GM23338 (cell line): ENCODE data around the gene PRRG3. TPM values are rescaled to one million over a fixed set of nuclear protein-coding genes. Genes with fewer than 3 reads are reported as not detected.

Experiments
- ATAC-seq: fragments of 200-7000 bp; cut with Tn5 transposase; 3 replicates; pipeline ENCODE4 v1.9.1; 2020
- DNase-seq: peaks from one replicate; pipeline ENCODE4 v3.0.0-alpha.2; 2015; ENCODE audit warnings: low spot score
- H2AFZ ChIP-seq: fragments of 200-600 bp; sonication (generic); 2 replicates; pipeline ENCODE4 v1.8.0; 2016; ENCODE audit warnings: antibody characterized with exemption, mild to moderate bottlenecking, moderate library complexity
- H3F3A ChIP-seq: fragments of 200-600 bp; sonication (generic); replicated peaks from 2 replicates; pipeline ENCODE4 v1.8.0; 2017; ENCODE audit warnings: antibody characterized with exemption, mixed run types, low read depth
- H3K27ac ChIP-seq: fragments of 200-600 bp; sonication (generic); 2 replicates; pipeline ENCODE4 v1.6.1; 2016; ENCODE audit warnings: low read depth
- H3K27me3 ChIP-seq: fragments of 200-600 bp; sonication (generic); 2 replicates; pipeline ENCODE4 v1.8.0; 2016; ENCODE audit warnings: mild to moderate bottlenecking, mixed run types, moderate library complexity; ENCODE audit not compliant: insufficient read depth
- H3K36me3 ChIP-seq: fragments of 200-600 bp; sonication (generic); 2 replicates; pipeline ENCODE4 v1.8.0; 2016; ENCODE audit warnings: mild to moderate bottlenecking; ENCODE audit not compliant: insufficient read depth
- H3K4me1 ChIP-seq: fragments of 200-600 bp; sonication (generic); 2 replicates; pipeline ENCODE4 v1.8.0; 2016; ENCODE audit warnings: mild to moderate bottlenecking, moderate library complexity; ENCODE audit not compliant: insufficient read depth
- H3K4me2 ChIP-seq: fragments of 200-600 bp; sonication (generic); 2 replicates; pipeline ENCODE4 v1.7.1; 2017; ENCODE audit warnings: mixed run types
- H3K4me3 ChIP-seq: fragments of 200-600 bp; sonication (generic); 2 replicates; pipeline ENCODE4 v1.6.1; 2016; ENCODE audit warnings: mixed run types
- H3K79me2 ChIP-seq: fragments of 200-600 bp; sonication (generic); replicated peaks from 2 replicates; pipeline ENCODE4 v1.8.0; 2017; ENCODE audit warnings: mild to moderate bottlenecking; ENCODE audit not compliant: insufficient read depth
- H3K9me2 ChIP-seq: fragments of 200-600 bp; sonication (generic); 2 replicates; pipeline ENCODE4 v1.8.0; 2017; ENCODE audit not compliant: insufficient read depth
- H4K20me1 ChIP-seq: fragments of 200-600 bp; sonication (generic); replicated peaks from 2 replicates; pipeline ENCODE4 v1.8.0; 2017; ENCODE audit warnings: mild to moderate bottlenecking; ENCODE audit not compliant: insufficient read depth
- H3K27ac Mint-ChIP-seq: 2 replicates; pipeline ENCODE4 v1.8.0; 2020; ENCODE audit warnings: inconsistent platforms, mild to moderate bottlenecking, moderate library complexity, mixed read lengths
- H3K27me3 Mint-ChIP-seq: 3 replicates; pipeline ENCODE4 v1.8.0; 2022; ENCODE audit warnings: low read depth, mild to moderate bottlenecking, moderate library complexity, mixed read lengths, inconsistent platforms; ENCODE audit not compliant: insufficient read depth, poor library complexity
- H3K36me3 Mint-ChIP-seq: 3 replicates; pipeline ENCODE4 v1.8.0; 2021; ENCODE audit warnings: low read depth, mild to moderate bottlenecking, inconsistent platforms, moderate library complexity, mixed read lengths
- H3K4me1 Mint-ChIP-seq: 3 replicates; pipeline ENCODE4 v1.8.0; 2020; ENCODE audit warnings: mild to moderate bottlenecking, inconsistent platforms, mixed read lengths
- H3K4me3 Mint-ChIP-seq: 3 replicates; pipeline ENCODE4 v1.8.0; 2021; ENCODE audit warnings: moderate library complexity, mild to moderate bottlenecking, inconsistent platforms, mixed read lengths
- H3K9me3 Mint-ChIP-seq: 3 replicates; pipeline ENCODE4 v1.8.0; 2020; ENCODE audit warnings: moderate library complexity, mild to moderate bottlenecking, inconsistent platforms, mixed read lengths
- CREB1 ChIP-seq: fragments of 250-450 bp; sonication (Bioruptor Pico); IDR thresholded peaks from 2 replicates; pipeline ENCODE4 v1.5.0; 2020; ENCODE audit warnings: low read depth, mild to moderate bottlenecking, moderate library complexity
- CTCF ChIP-seq, 2 experiments: fragments of 200-600 bp in 1 of 2; sonication (generic) in 1 of 2; conservative IDR thresholded peaks; 2 replicates each; pipeline versions ENCODE4 v1.5.1 to v1.6.1; 2016 to 2017; ENCODE audit warnings: antibody characterized with exemption in 2 of 2, low read depth in 2 of 2, mild to moderate bottlenecking in 2 of 2, moderate library complexity in 1 of 2
- EZH2phosphoT487 ChIP-seq: fragments of 200-600 bp; sonication (generic); IDR thresholded peaks from one replicate; pipeline ENCODE4 v1.8.1; 2018; ENCODE audit warnings: antibody characterized with exemption; ENCODE audit not compliant: unreplicated experiment
- JUNB ChIP-seq: IDR thresholded peaks from one replicate; pipeline ENCODE4 v1.6.1; 2016; ENCODE audit warnings: antibody characterized with exemption; ENCODE audit not compliant: unreplicated experiment
- POLR2AphosphoS5 ChIP-seq: IDR thresholded peaks from 2 replicates; pipeline ENCODE4 v1.6.1; 2016; ENCODE audit warnings: antibody characterized with exemption, low read depth
- STAT1 ChIP-seq: IDR thresholded peaks from one replicate; pipeline ENCODE4 v1.6.1; 2016; ENCODE audit warnings: antibody characterized with exemption; ENCODE audit not compliant: unreplicated experiment
- ZNF114 ChIP-seq: fragments of 250-450 bp; sonication (Bioruptor Pico); IDR thresholded peaks from 2 replicates; pipeline ENCODE4 v1.5.0; 2020; ENCODE audit warnings: mild to moderate bottlenecking, moderate library complexity
- ZNF331 ChIP-seq: fragments of 250-450 bp; sonication (Bioruptor Pico); IDR thresholded peaks from 2 replicates; pipeline ENCODE4 v1.5.0; 2020; ENCODE audit warnings: low read depth, mild to moderate bottlenecking, moderate library complexity
- ZNF462 ChIP-seq: fragments of 250-450 bp; sonication (Bioruptor Pico); IDR thresholded peaks from 2 replicates; pipeline ENCODE4 v1.5.0; 2020; ENCODE audit warnings: mild to moderate bottlenecking, moderate library complexity
- polyA plus RNA-seq: library from polyadenylated mRNA; unstranded; fragments of >200 nt; fragmentation: Nextera tagmentation; extraction: Ambion mirVana; gene quantifications from 2 replicates; pipeline ENCODE4 v1.2.1, GENCODE V29; 2016
- total RNA-seq: library from RNA; depleted of rRNA; stranded (reverse); fragments of >200 nt; shearing (Covaris generic); gene quantifications from 2 replicates; pipeline ENCODE4 v1.2.3, GENCODE V29; 2014

Gene PRRG3
- total and polyA plus RNA-seq, 2 experiments from 2014 or later: 5.0 to 10.6 TPM

- TF ChIP-seq ZNF331 (no peak), EZH2phosphoT487 (no peak), ZNF462 (CRISPR knock-in tag) (no peak), POLR2AphosphoS5 (no peak), CTCF (conservative IDR thresholded peaks at IDR 0.05; ENCODE audit: low read depth in 2 of 2) (no peak), JUNB (no peak), CREB1 (no peak), ZNF114 (CRISPR knock-in tag) (no peak), STAT1 (no peak)
- H3K27me3 ChIP-seq: no peaks in the 10 kb centered on the region
- no peaks in the 10 kb centered on the region for H3K36me3 ChIP-seq
These were observed 16.5 kb downstream of the PRRG3 start for GRCh38 chrX:151711787-151712186.

More at GRCh38 chrX:151711787-151712186, 16.5 kb downstream of the PRRG3 start:
- Histone ChIP-seq H2AFZ (no peak overlapping the region), H3K9me2 (no peaks in the 10 kb centered on the region), H3K27ac (no peak overlapping the region), H3F3A (no peaks in the 10 kb centered on the region), H3K79me2 (no peaks in the 10 kb centered on the region), H3K4me1 (no peaks in the 10 kb centered on the region; the same call in 1 of the 2 replicates), H4K20me1 (no peaks in the 10 kb centered on the region), H3K4me3 (no peak overlapping the region), H3K4me2 (no peak overlapping the region)
- ATAC-seq: no peak; the same call in 2 of the 3 replicates
- H3K27me3 Mint-ChIP-seq: peaks cover 3% of the 10 kb centered on the region
- H3K36me3 Mint-ChIP-seq: no peaks in the 10 kb centered on the region
- no peak overlapping the region for H3K4me3 Mint-ChIP-seq
- peaks cover 11% of the 10 kb centered on the region; the same call in 2 of the 3 replicates for H3K4me1 Mint-ChIP-seq
- H3K27ac Mint-ChIP-seq: no peak overlapping the region
- DNase-seq: peak; percentile 5
- H3K9me3 Mint-ChIP-seq: no peaks in the 10 kb centered on the region
